T-cell (primary cell): Measurements from ENCODE around the gene P2RX1. TPM values are rescaled to one million over a fixed set of nuclear protein-coding genes. Genes with fewer than 3 reads are reported as not detected.
A peak's percentile ranks its signal among the peaks of the same experiment; 100 is the strongest.
"Not testable (repeated sequence)": the region's sequence is repeated elsewhere in the genome, so short reads cannot be mapped to it uniquely, and the experiment has no call there.

Source experiments
- ATAC-seq, 4 experiments: fragments of 200-7000 bp in 3 of 4; fragments of 150-1000 bp in 1 of 4; cut with Tn5 transposase; replicated peaks in 1 of 4; 1 replicate in 3 of 4; 2 replicates in 1 of 4; pipeline ENCODE4 v1.10.0; 2021; ENCODE audit warnings: moderate library complexity in 3 of 4, mild to moderate bottlenecking in 2 of 4, moderate number of reproducible peaks in 1 of 4
- CTCF ChIA-PET, 2 donors: fragments of 300-600 bp; sonication (Branson Sonifier 250); formaldehyde crosslinking; loops; one replicate each; lab custom pipeline; 2022; ENCODE audit warnings: antibody characterized with exemption in 2 of 2; lab: Charles Lee
- POLR2A ChIA-PET, 2 donors: fragments of 300-600 bp; sonication (Branson Sonifier 250); formaldehyde crosslinking; loops; one replicate each; lab custom pipeline; 2022; ENCODE audit warnings: antibody characterized with exemption in 2 of 2; lab: Charles Lee
- DNase-seq, 35 experiments: peaks; one replicate each; pipeline versions ENCODE4 v3.0.0 to v3.0.0-alpha.2; 2013 to 2023
- H3K27ac ChIP-seq: one replicate; pipeline ENCODE4 v1.5.1; 2013; ENCODE audit warnings: low read length
- H3K27me3 ChIP-seq, 2 experiments: replicated peaks in 1 of 2; 1 replicate in 1 of 2; 2 replicates in 1 of 2; pipeline versions ENCODE4 v1.6.1 to v1.7.0; 2013; ENCODE audit warnings: low read length in 1 of 2, mixed read lengths in 1 of 2; ENCODE audit not compliant: control insufficient read depth in 2 of 2, insufficient read depth in 2 of 2; ENCODE audit errors: extremely low read depth in 1 of 2
- H3K36me3 ChIP-seq, 2 donors: 1 replicate in 1 of 2; 2 replicates in 1 of 2; pipeline versions ENCODE4 v1.6.1 to v1.7.0; 2013; ENCODE audit warnings: low read length in 1 of 2; ENCODE audit not compliant: control insufficient read depth in 2 of 2, insufficient read depth in 1 of 2; ENCODE audit errors: extremely low read depth in 1 of 2
- H3K4me1 ChIP-seq, 2 experiments: 1 replicate in 1 of 2; 2 replicates in 1 of 2; pipeline versions ENCODE4 v1.6.1 to v1.7.0; 2013; ENCODE audit warnings: low read length in 2 of 2, mixed read lengths in 1 of 2; ENCODE audit not compliant: insufficient read depth in 2 of 2, control insufficient read depth in 1 of 2; ENCODE audit errors: extremely low read depth in 1 of 2
- H3K4me3 ChIP-seq, 2 donors: 1 replicate in 1 of 2; 2 replicates in 1 of 2; pipeline versions ENCODE4 v1.5.1 to v1.7.0; 2013; ENCODE audit warnings: mild to moderate bottlenecking in 2 of 2, low read length in 1 of 2, moderate library complexity in 1 of 2; ENCODE audit not compliant: control insufficient read depth in 1 of 2; ENCODE audit errors: extremely low read depth in 1 of 2
- H3K9me3 ChIP-seq: 2 replicates; pipeline ENCODE4 v1.7.0; 2013
- H3K27ac Mint-ChIP-seq, 2 donors: one replicate each; pipeline ENCODE4 v1.8.0; 2020 to 2021; ENCODE audit warnings: mild to moderate bottlenecking in 2 of 2, mixed read lengths in 2 of 2
- H3K27me3 Mint-ChIP-seq, 2 donors: one replicate each; pipeline ENCODE4 v1.8.0; 2021 to 2022; ENCODE audit warnings: mixed read lengths in 2 of 2
- H3K36me3 Mint-ChIP-seq: one replicate; pipeline ENCODE4 v1.8.0; 2021; ENCODE audit warnings: mixed read lengths
- H3K4me1 Mint-ChIP-seq, 3 donors: one replicate each; pipeline ENCODE4 v1.8.0; 2020 to 2022; ENCODE audit warnings: mixed read lengths in 3 of 3, mild to moderate bottlenecking in 1 of 3
- H3K4me3 Mint-ChIP-seq, 3 donors: one replicate each; pipeline ENCODE4 v1.8.0; 2020 to 2022; ENCODE audit warnings: mild to moderate bottlenecking in 3 of 3, mixed read lengths in 3 of 3, moderate library complexity in 3 of 3
- H3K9me3 Mint-ChIP-seq, 3 donors: one replicate each; pipeline ENCODE4 v1.8.0; 2020 to 2022; ENCODE audit warnings: mixed read lengths in 3 of 3
- WGBS: methylation state at CpG from one replicate; pipeline ENCODE4 v1.1.5; 2013; ENCODE audit warnings: missing lambda C conversion rate; ENCODE audit not compliant: insufficient coverage; 5-methylcytosine and 5-hydroxymethylcytosine counted together
- total RNA-seq, 35 experiments: library from RNA in 6 of 35; stranded (reverse) in 6 of 35; fragments of 120-200 nt in 1 of 35; gene quantifications; one replicate each; pipeline versions ENCODE4 v1.2.1 to v1.2.4 and lab custom pipeline; 2013 to 2026

Gene P2RX1
- total RNA-seq, 5 donors from 2014 or later (not counting 1 experiment from before 2014, with no cell fraction given): 0.95 to 3.3 (median 1.2) TPM

GRCh38 chr17:3857261-3858105 is 58.8 kb downstream of the P2RX1 start:
- ATAC-seq (no peak), DNase-seq (no peak)
- 91% methylated on average over 16 of the region's 16 CpGs for WGBS
- H3K4me3 Mint-ChIP-seq: no peak overlapping the region
- CTCF ChIA-PET: interaction anchor here (0.6 to 1.1 kb wide), 3 partner anchors 11 to 387 kb away, joined by 3 to 9 read pairs (median 4); no protein-coding TSS in a partner anchor
- H3K36me3 Mint-ChIP-seq: no peaks in the 10 kb centered on the region
- H3K9me3 Mint-ChIP-seq: no peaks in the 10 kb centered on the region
- H3K36me3 ChIP-seq: peaks cover 8 to 10% of the 10 kb centered on the region in 2 donors
- POLR2A ChIA-PET: interaction anchor here in 1 of 2 donors (0.6 kb wide), 1 partner anchor 249 kb away, joined by 3 read pairs; no protein-coding TSS in a partner anchor
- peaks cover 0 to 4% of the 10 kb centered on the region in 2 experiments for H3K27me3 ChIP-seq
- no peaks in the 10 kb centered on the region for H3K27me3 Mint-ChIP-seq
- no peak overlapping the region for H3K27ac Mint-ChIP-seq
- no peak overlapping the region for H3K4me3 ChIP-seq
- H3K9me3 ChIP-seq: no peaks in the 10 kb centered on the region
- no peak overlapping the region for H3K27ac ChIP-seq
- no peaks in the 10 kb centered on the region for H3K4me1 ChIP-seq
- no peaks in the 10 kb centered on the region for H3K4me1 Mint-ChIP-seq

GRCh38 chr17:3854204-3854603 is 62.1 kb downstream of the P2RX1 start:
- CTCF ChIA-PET: interaction anchor here in 1 of 2 donors (0.6 kb wide), 1 partner anchor 143 kb away, joined by 3 read pairs; no protein-coding TSS in a partner anchor

GRCh38 chr17:3852561-3852960 is 63.7 kb downstream of the P2RX1 start:
- H3K4me1 Mint-ChIP-seq: no peaks in the 10 kb centered on the region
- POLR2A ChIA-PET: no interaction called here
- no peaks in the 10 kb centered on the region for H3K4me1 ChIP-seq
- DNase-seq (no peak), ATAC-seq (no peak)
- H3K36me3 Mint-ChIP-seq: no peaks in the 10 kb centered on the region
- peaks cover 2 to 12% of the 10 kb centered on the region in 2 experiments for H3K27me3 ChIP-seq
- H3K4me3 ChIP-seq: no peak overlapping the region
- no peaks in the 10 kb centered on the region for H3K36me3 ChIP-seq
- WGBS: 86% methylated on average over 10 of the region's 10 CpGs
- H3K9me3 Mint-ChIP-seq: no peaks in the 10 kb centered on the region
- H3K27me3 Mint-ChIP-seq: peaks cover 0 to 6% of the 10 kb centered on the region in 2 donors
- CTCF ChIA-PET: no interaction called here
- H3K4me3 Mint-ChIP-seq: no peak overlapping the region
- no peaks in the 10 kb centered on the region for H3K9me3 ChIP-seq
- no peak overlapping the region for H3K27ac Mint-ChIP-seq
- H3K27ac ChIP-seq: no peak overlapping the region

More at GRCh38 chr17:3854204-3854603, 62.1 kb downstream of the P2RX1 start:
- H3K27ac Mint-ChIP-seq, H3K9me3 Mint-ChIP-seq, H3K27ac ChIP-seq, H3K36me3 ChIP-seq, H3K4me1 ChIP-seq, H3K27me3 Mint-ChIP-seq, POLR2A ChIA-PET, H3K4me3 Mint-ChIP-seq, H3K4me3 ChIP-seq, DNase-seq, ATAC-seq, H3K36me3 Mint-ChIP-seq, H3K9me3 ChIP-seq, H3K4me1 Mint-ChIP-seq: not testable (repeated sequence)
- no CpG with 5 or more reads among the region's 36 CpGs for WGBS
- H3K27me3 ChIP-seq: peaks cover 2 to 12% of the 10 kb centered on the region in 2 experiments

GRCh38 chr17:3851461-3852100 is 64.7 kb downstream of the P2RX1 start:
- DNase-seq (no peak), ATAC-seq (no peak)
- H3K27ac ChIP-seq: no peak overlapping the region
- Mint-ChIP-seq H3K4me1 (peaks cover 2 to 6% (median 3%) of the 10 kb centered on the region in 3 donors), H3K27me3 (peaks cover 0 to 6% of the 10 kb centered on the region in 2 donors), H3K4me3 (no peak overlapping the region), H3K27ac (no peak overlapping the region), H3K36me3 (no peaks in the 10 kb centered on the region), H3K9me3 (no peaks in the 10 kb centered on the region)
- no peaks in the 10 kb centered on the region for H3K36me3 ChIP-seq
- POLR2A ChIA-PET: no interaction called here
- H3K27me3 ChIP-seq: peaks cover 2 to 7% of the 10 kb centered on the region in 2 experiments
- 86% methylated on average over 22 of the region's 24 CpGs for WGBS
- H3K4me1 ChIP-seq: peaks cover 0 to 2% of the 10 kb centered on the region in 2 experiments
- H3K9me3 ChIP-seq: no peaks in the 10 kb centered on the region
- H3K4me3 ChIP-seq: no peak overlapping the region
- CTCF ChIA-PET: no interaction called here

- Histone ChIP-seq H3K9me3 (no peaks in the 10 kb centered on the region), H3K36me3 (peaks cover 0 to 2% of the 10 kb centered on the region in 2 donors), H3K4me1 (peaks cover 11 to 30% of the 10 kb centered on the region in 2 experiments), H3K4me3 (no peak overlapping the region), H3K27ac (no peak overlapping the region), H3K27me3 (peaks cover 2 to 7% of the 10 kb centered on the region in 2 experiments)
- no peak for DNase-seq
- H3K36me3 Mint-ChIP-seq: peaks cover 3% of the 10 kb centered on the region
- ChIA-PET POLR2A (no interaction called here), CTCF (no interaction called here)
- peaks cover 0 to 6% of the 10 kb centered on the region in 2 donors for H3K27me3 Mint-ChIP-seq
- ATAC-seq: no peak
- 84% methylated on average over 3 of the region's 9 CpGs for WGBS
- no peaks in the 10 kb centered on the region for H3K9me3 Mint-ChIP-seq
- no peak overlapping the region for H3K4me3 Mint-ChIP-seq
- no peak overlapping the region for H3K27ac Mint-ChIP-seq
- H3K4me1 Mint-ChIP-seq: peaks cover 19 to 24% (median 23%) of the 10 kb centered on the region in 3 donors
Observed at GRCh38 chr17:3848229-3848835, 67.9 kb downstream of the P2RX1 start.

- H3K27ac Mint-ChIP-seq: peak overlapping the region in 1 of 2 donors; percentile 63
- no peak overlapping the region for H3K27ac ChIP-seq
- no peaks in the 10 kb centered on the region for H3K9me3 Mint-ChIP-seq
- H3K4me1 ChIP-seq: peaks cover 11 to 37% of the 10 kb centered on the region in 2 experiments
- 92% methylated on average over 5 of the region's 9 CpGs for WGBS
- H3K36me3 Mint-ChIP-seq: peaks cover 3% of the 10 kb centered on the region
- ATAC-seq: no peak
- POLR2A ChIA-PET: interaction anchor here (0.5 to 0.7 kb wide), 2 partner anchors 36 to 236 kb away, joined by 3 to 7 read pairs; no protein-coding TSS in a partner anchor
- H3K9me3 ChIP-seq: no peaks in the 10 kb centered on the region
- peaks cover 0 to 6% of the 10 kb centered on the region in 2 donors for H3K27me3 Mint-ChIP-seq
- peaks cover 22 to 26% (median 23%) of the 10 kb centered on the region in 3 donors for H3K4me1 Mint-ChIP-seq
- no peak for DNase-seq
- peaks cover 0 to 13% of the 10 kb centered on the region in 2 donors for H3K36me3 ChIP-seq
- peak overlapping the region; percentile 9 to 39 (median 28) for H3K4me3 Mint-ChIP-seq
- H3K4me3 ChIP-seq: no peak overlapping the region
- H3K27me3 ChIP-seq: peaks cover 2 to 5% of the 10 kb centered on the region in 2 experiments
- CTCF ChIA-PET: interaction anchor here (0.7 to 4.4 kb wide), 3 partner anchors 17 to 108 kb away, joined by 4 to 42 read pairs (median 6); no protein-coding TSS in a partner anchor
Observed at GRCh38 chr17:3847165-3847670, 69.0 kb downstream of the P2RX1 start.
